GM21390 (cell line): ENCODE measurements around the gene CIROP.

ENCODE experiments used
- ATAC-seq: cut with Tn5 transposase; IDR thresholded peaks from one replicate; pipeline ENCODE4 v1.9.1; 2021; ENCODE audit not compliant: unreplicated experiment

The CIROP gene

GRCh38 chr14:23104591-23105347, at the start of gene CIROP:
CIROP (minus strand) TSS chr14:23104989; CDS start chr14:23104920, 69 bp downstream.
- no peak for ATAC-seq

- ATAC-seq: no peak
Observed at GRCh38 chr14:23153851-23154796, 49.3 kb upstream of the CIROP start.

GRCh38 chr14:23151342-23151741, 46.6 kb upstream of the CIROP start:
- ATAC-seq: no peak

GRCh38 chr14:23149745-23150144, 45.0 kb upstream of the CIROP start:
- no peak for ATAC-seq

- no peak for ATAC-seq
Observed at GRCh38 chr14:23148591-23149249, 43.9 kb upstream of the CIROP start.

- no peak for ATAC-seq
Observed at GRCh38 chr14:23147676-23148075, 42.9 kb upstream of the CIROP start.

- ATAC-seq: no peak
Observed at GRCh38 chr14:23146980-23147379, 42.2 kb upstream of the CIROP start.

GRCh38 chr14:23146351-23146910, 41.6 kb upstream of the CIROP start:
- no peak for ATAC-seq

- no peak for ATAC-seq
Observed at GRCh38 chr14:23145794-23146350, 41.1 kb upstream of the CIROP start.

- ATAC-seq: no peak
Observed at GRCh38 chr14:23143911-23144310, 39.1 kb upstream of the CIROP start.

GRCh38 chr14:23142826-23143225, 38.0 kb upstream of the CIROP start:
- ATAC-seq: no peak

GRCh38 chr14:23141706-23142444, 37.1 kb upstream of the CIROP start:
- ATAC-seq: no peak

GRCh38 chr14:23140371-23140770, 35.6 kb upstream of the CIROP start:
- no peak for ATAC-seq

GRCh38 chr14:23139874-23140273, 35.1 kb upstream of the CIROP start:
- ATAC-seq: no peak

- ATAC-seq: no peak
Observed at GRCh38 chr14:23137813-23138535, 33.2 kb upstream of the CIROP start.

- no peak for ATAC-seq
Observed at GRCh38 chr14:23137192-23137812, 32.5 kb upstream of the CIROP start.

GRCh38 chr14:23136566-23137133, 31.9 kb upstream of the CIROP start:
- no peak for ATAC-seq

- ATAC-seq: no peak
Observed at GRCh38 chr14:23132970-23133369, 28.2 kb upstream of the CIROP start.

GRCh38 chr14:23131482-23131881, 26.7 kb upstream of the CIROP start:
- no peak for ATAC-seq
